IMR-90 (cell line): ENCODE results near the gene MAP2K5. TPM values are rescaled to one million over a fixed set of nuclear protein-coding genes. Genes with fewer than 3 reads are reported as not detected.

Experiments
- ATAC-seq: fragments of 200-7000 bp; cut with Tn5 transposase; 2 replicates; pipeline ENCODE4 v1.9.1; 2020; ENCODE audit warnings: low read depth, mild to moderate bottlenecking, moderate library complexity
- BruUV-seq: library from RNA; stranded (reverse); fragments of 400-500 nt; replicated peaks from 2 replicates; lab custom pipeline; 2021; lab: Mats Ljungman, UMichigan
- CTCF ChIA-PET: fragments of 300-600 bp; formaldehyde crosslinking; extraction: SDS; loops from one replicate; lab custom pipeline; 2021; ENCODE audit warnings: antibody characterized with exemption; lab: Yijun Ruan, JAX
- POLR2A ChIA-PET: fragments of 300-600 bp; sonication (Branson Sonifier 250); formaldehyde crosslinking; loops from one replicate; lab custom pipeline; 2022; ENCODE audit warnings: antibody characterized with exemption; ENCODE audit not compliant: unreplicated experiment; lab: Charles Lee
- DNase-seq: peaks from one replicate; pipeline ENCODE4 v3.0.0; 2013
- H2AFZ ChIP-seq: replicated peaks from 2 replicates; pipeline ENCODE3; 2013; ENCODE audit warnings: low read length, mild to moderate bottlenecking; ENCODE audit not compliant: poor library complexity
- H2AK5ac ChIP-seq: 2 replicates; pipeline ENCODE4 v1.6.1; 2013; ENCODE audit warnings: low read depth, low read length, inconsistent platforms
- H2AK9ac ChIP-seq: replicated peaks from 2 replicates; pipeline ENCODE3; 2013; ENCODE audit warnings: mild to moderate bottlenecking, low read depth, low read length, moderate library complexity; ENCODE audit not compliant: poor library complexity
- H2BK120ac ChIP-seq: 2 replicates; pipeline ENCODE4 v1.6.1; 2013; ENCODE audit warnings: low read depth, low read length, inconsistent platforms
- H2BK15ac ChIP-seq: 3 replicates; pipeline ENCODE4 v1.6.1; 2013; ENCODE audit warnings: low read depth, low read length, inconsistent platforms
- H2BK20ac ChIP-seq: 2 replicates; pipeline ENCODE4 v1.6.1; 2013; ENCODE audit warnings: low read depth, mild to moderate bottlenecking, inconsistent platforms, low read length, moderate library complexity
- H2BK5ac ChIP-seq: 2 replicates; pipeline ENCODE4 v1.6.1; 2013; ENCODE audit warnings: mild to moderate bottlenecking, low read depth, low read length, inconsistent platforms; ENCODE audit not compliant: poor library complexity, severe bottlenecking
- H3K14ac ChIP-seq: replicated peaks from 2 replicates; pipeline ENCODE4 v1.6.1; 2013; ENCODE audit warnings: low read depth, low read length, inconsistent platforms
- H3K18ac ChIP-seq: 2 replicates; pipeline ENCODE4 v1.6.1; 2013; ENCODE audit warnings: low read depth, low read length, control low read depth
- H3K23ac ChIP-seq: 2 replicates; pipeline ENCODE4 v1.6.1; 2013; ENCODE audit warnings: low read depth, low read length, inconsistent platforms
- H3K27ac ChIP-seq: 2 replicates; pipeline ENCODE4 v1.5.1; 2013; ENCODE audit warnings: mild to moderate bottlenecking, control low read depth, low read length; ENCODE audit not compliant: insufficient read depth
- H3K27me3 ChIP-seq: 2 replicates; pipeline ENCODE4 v1.6.1; 2013; ENCODE audit warnings: low read length; ENCODE audit not compliant: control insufficient read depth, insufficient read depth
- H3K36me3 ChIP-seq: 2 replicates; pipeline ENCODE4 v1.6.1; 2013; ENCODE audit warnings: low read length, mixed read lengths; ENCODE audit not compliant: control insufficient read depth, insufficient read depth
- H3K4ac ChIP-seq: 2 replicates; pipeline ENCODE4 v1.6.1; 2013; ENCODE audit warnings: low read depth, low read length, inconsistent platforms
- H3K4me1 ChIP-seq: 2 replicates; pipeline ENCODE4 v1.6.1; 2013; ENCODE audit warnings: low read length, mixed read lengths; ENCODE audit not compliant: control insufficient read depth, insufficient read depth
- H3K4me2 ChIP-seq: 2 replicates; pipeline ENCODE4 v1.6.1; 2013; ENCODE audit warnings: low read depth, mild to moderate bottlenecking, control low read depth, low read length, moderate library complexity
- H3K4me3 ChIP-seq: 2 replicates; pipeline ENCODE4 v1.5.1; 2013; ENCODE audit warnings: low read depth, mild to moderate bottlenecking, control low read depth, low read length, moderate library complexity; ENCODE audit not compliant: insufficient read depth
- H3K56ac ChIP-seq: 2 replicates; pipeline ENCODE4 v1.6.1; 2013; ENCODE audit warnings: low read length, inconsistent platforms; ENCODE audit not compliant: insufficient read depth; ENCODE audit errors: extremely low read depth
- H3K79me1 ChIP-seq, 2 experiments: 2 replicates each; pipeline ENCODE4 v1.6.1; 2013; ENCODE audit warnings: low read length in 2 of 2, inconsistent platforms in 1 of 2, low read depth in 1 of 2
- H3K9ac ChIP-seq: 2 replicates; pipeline ENCODE4 v1.6.1; 2013; ENCODE audit warnings: low read depth, low read length, control low read depth
- H3K9me1 ChIP-seq: 2 replicates; pipeline ENCODE4 v1.6.1; 2013; ENCODE audit warnings: low read length, inconsistent platforms; ENCODE audit not compliant: insufficient read depth
- H3K9me3 ChIP-seq: 2 replicates; pipeline ENCODE4 v1.6.1; 2013; ENCODE audit warnings: low read length; ENCODE audit not compliant: control insufficient read depth, insufficient read depth
- H4K20me1 ChIP-seq: 2 replicates; pipeline ENCODE4 v1.6.1; 2013; ENCODE audit warnings: low read length, inconsistent platforms; ENCODE audit not compliant: insufficient read depth
- H4K5ac ChIP-seq: 2 replicates; pipeline ENCODE4 v1.6.1; 2013; ENCODE audit warnings: mild to moderate bottlenecking, low read depth, low read length, control low read depth
- H4K8ac ChIP-seq, 2 experiments: 2 replicates each; pipeline ENCODE4 v1.6.1; 2013; ENCODE audit warnings: low read depth in 2 of 2, low read length in 2 of 2, control low read depth in 1 of 2, inconsistent platforms in 1 of 2
- H4K91ac ChIP-seq: 2 replicates; pipeline ENCODE4 v1.6.1; 2013; ENCODE audit warnings: low read depth, low read length, inconsistent platforms; ENCODE audit not compliant: insufficient read depth
- BHLHE40 ChIP-seq: fragments of 150-350 bp; IDR thresholded peaks from 2 replicates; pipeline ENCODE4 v1.6.1; 2016; ENCODE audit warnings: mild to moderate bottlenecking, low read depth, low read length
- CEBPB ChIP-seq: IDR thresholded peaks from 2 replicates; pipeline ENCODE4 v1.6.1; 2012; ENCODE audit warnings: low read depth, low read length, improper control_type of control experiment
- CHD1 ChIP-seq: IDR thresholded peaks from 2 replicates; pipeline ENCODE4 v1.6.1; 2012; ENCODE audit warnings: low read depth, low read length, improper control_type of control experiment
- FOS ChIP-seq: fragments of 150-350 bp; IDR thresholded peaks from 2 replicates; pipeline ENCODE4 v1.6.1; 2016; ENCODE audit warnings: low read depth, low read length
- MAZ ChIP-seq: IDR thresholded peaks from 2 replicates; pipeline ENCODE4 v1.6.1; 2012; ENCODE audit warnings: low read depth, mild to moderate bottlenecking, low read length, improper control_type of control experiment, moderate library complexity, borderline replicate concordance
- MXI1 ChIP-seq: IDR thresholded peaks from 2 replicates; pipeline ENCODE4 v1.6.1; 2012; ENCODE audit warnings: low read depth, mild to moderate bottlenecking, low read length, moderate library complexity, borderline replicate concordance
- NFE2L2 ChIP-seq: fragments of 150-350 bp; IDR thresholded peaks from 2 replicates; pipeline ENCODE4 v1.6.1; 2016; ENCODE audit warnings: low read depth, mild to moderate bottlenecking, low read length
- RAD21 ChIP-seq: IDR thresholded peaks from 2 replicates; pipeline ENCODE4 v1.6.1; 2012; ENCODE audit warnings: low read length, improper control_type of control experiment
- RCOR1 ChIP-seq: IDR thresholded peaks from 2 replicates; pipeline ENCODE4 v1.6.1; 2012; ENCODE audit warnings: mild to moderate bottlenecking, low read length, improper control_type of control experiment; ENCODE audit not compliant: insufficient replicate concordance
- RFX5 ChIP-seq: IDR thresholded peaks from 2 replicates; pipeline ENCODE4 v1.8.0; 2012; ENCODE audit warnings: low read depth, mild to moderate bottlenecking, low read length, moderate library complexity
- SMC3 ChIP-seq: fragments of 150-350 bp; IDR thresholded peaks from 2 replicates; pipeline ENCODE4 v1.6.1; 2016; ENCODE audit warnings: low read depth, mild to moderate bottlenecking, antibody characterized with exemption, low read length, moderate library complexity
- WGBS, 2 experiments: methylation state at CpG; one replicate each; pipeline versions ENCODE4 v1.1.5 to v1.1.7; 2013; ENCODE audit warnings: missing lambda C conversion rate in 2 of 2; ENCODE audit not compliant: insufficient read length in 1 of 2; ENCODE audit errors: extremely low coverage in 2 of 2; 5-methylcytosine and 5-hydroxymethylcytosine counted together
- dilution Hi-C: fragments of 300-500 bp; cut with HindIII; formaldehyde crosslinking; loops from one replicate; pipeline ENCODE4 v1.14.3; 2018; ENCODE audit warnings: low sequenced_read_pairs; ENCODE audit not compliant: unreplicated experiment
- in situ Hi-C: fragments of 300-500 bp; cut with MboI; formaldehyde crosslinking; loops from 3 replicates; pipeline ENCODE4 v1.14.3; 2019; ENCODE audit warnings: low sequenced_read_pairs, inconsistent platforms, mixed read lengths
- intact Hi-C: fragments of 100-400 bp; cut with micrococcal nuclease; formaldehyde crosslinking; loops from 2 replicates; pipeline ENCODE4 v1.10.0; 2022
- polyA plus RNA-seq, 3 experiments: library from polyadenylated mRNA; depleted of rRNA; stranded (reverse); fragments of >200 nt; gene quantifications; 2 replicates each; pipeline ENCODE4 v1.2.3, GENCODE V29; 2012; ENCODE audit warnings: low replicate concordance in 1 of 3
- total RNA-seq: library from RNA; depleted of rRNA; stranded (reverse); fragments of >200 nt; gene quantifications from 2 replicates; pipeline ENCODE4 v1.2.3, GENCODE V29; 2012

MAP2K5 gene
- total and polyA plus RNA-seq, 2 of the 4 experiments (the other 2 are of a cell fraction): 1.6 to 6.1 TPM

GRCh38 chr15:67824197-67824968 is 281.9 kb downstream of the MAP2K5 start:
- Histone ChIP-seq H3K9ac (no peak overlapping the region), H2BK120ac (no peak overlapping the region), H2AK5ac (no peak overlapping the region), H3K9me1 (no peaks in the 10 kb centered on the region; the same call in 1 of the 2 replicates), H3K4ac (no peak overlapping the region), H3K4me1 (peaks cover 3% of the 10 kb centered on the region; the same call in 1 of the 2 replicates), H3K9me3 (peaks cover 21% of the 10 kb centered on the region), H4K5ac (no peak overlapping the region), H2BK15ac (no peak overlapping the region), H4K8ac (no peak overlapping the region), H3K56ac (no peak overlapping the region), H3K36me3 (no peaks in the 10 kb centered on the region), H3K23ac (no peak overlapping the region; the same call in 1 of the 2 replicates), H2AK9ac (no peak overlapping the region), H2AFZ (no peak overlapping the region), H3K4me2 (no peak overlapping the region), H3K4me3 (no peak overlapping the region), H4K20me1 (peaks cover 31% of the 10 kb centered on the region), H4K91ac (no peak overlapping the region), H3K18ac (no peak overlapping the region), H2BK5ac (no peak overlapping the region), H3K27ac (no peak overlapping the region), H3K79me1 (no peaks in the 10 kb centered on the region), H3K14ac (no peak overlapping the region), H2BK20ac (no peak overlapping the region), H3K27me3 (peaks cover 94% of the 10 kb centered on the region)
- in situ Hi-C loops (no loop called here), dilution Hi-C loops (no loop called here), intact Hi-C loops (no loop called here)
- DNase-seq (no peak), ATAC-seq (no peak)
- POLR2A ChIA-PET: no interaction called here
- no peak for TF ChIP-seq RAD21
- no peak for TF ChIP-seq FOS
- no peak for TF ChIP-seq NFE2L2
- no peak for TF ChIP-seq RCOR1
- TF ChIP-seq MAZ: no peak
- TF ChIP-seq MXI1: no peak
- TF ChIP-seq SMC3: no peak
- TF ChIP-seq CEBPB: no peak
- no peak for TF ChIP-seq CHD1
- no peak for TF ChIP-seq BHLHE40
- TF ChIP-seq RFX5: no peak
- no TSS peak for BruUV-seq
- 2% methylated on average over 7 of the region's 21 CpGs; no CpG with 5 or more reads in 1 of the 2 experiments for WGBS, 2 experiments
- CTCF ChIA-PET: no interaction called here
